ENCODE data around the gene SLC9A6. TPM values are rescaled to one million over a fixed set of nuclear protein-coding genes. Genes with fewer than 3 reads are reported as not detected.

The SLC9A6 gene
- total and polyA plus RNA-seq, 2 donors (not counting 3 experiments of a cell fraction or from before 2014, with no cell fraction given): 8.1 to 15.5 TPM

- H3K79me2 ChIP-seq (ENCODE audit: control insufficient read depth, insufficient read depth, low read length): peaks cover 10% of the 10 kb centered on the region
- dilution Hi-C loops (cut with MboI; ENCODE audit: extremely low pct_ligation_motif_present, low sequenced_read_pairs) (no loop called here), intact Hi-C loops (cut with micrococcal nuclease) (no loop called here)
- H2AFZ ChIP-seq (ENCODE audit: low read depth, low read length): peak overlapping the region; percentile 80
- H3K9me3 ChIP-seq (replicated peaks; ENCODE audit: control insufficient read depth, insufficient read depth, low read length): no peaks in the 10 kb centered on the region
- no peaks in the 10 kb centered on the region for H3K36me3 ChIP-seq (ENCODE audit: control insufficient read depth in 2 of 2, extremely low read depth in 1 of 2, insufficient read depth in 2 of 2, low read length in 2 of 2)
- peak overlapping the region; percentile 81 for H3K4me2 ChIP-seq (ENCODE audit: insufficient read depth, low read length)
- peaks cover 6% of the 10 kb centered on the region for H3K4me1 ChIP-seq (ENCODE audit: control insufficient read depth, extremely low read depth, insufficient read depth, low read length)
- no peaks in the 10 kb centered on the region for H3K9me1 ChIP-seq (replicated peaks; ENCODE audit: control insufficient read depth, extremely low read depth, insufficient read depth, low read length)
- no TSS peak for BruUV-seq (replicated peaks)
- peak overlapping the region; percentile 71 to 90 (median 76) for H3K4me3 ChIP-seq (replicated peaks in 1 of 3; ENCODE audit: insufficient read depth in 1 of 3, low read depth in 1 of 3, low read length in 3 of 3)
- POLR2A ChIA-PET: no interaction called here
- no peak for TF ChIP-seq JUN (IDR thresholded peaks at IDR 0.05; ENCODE audit: borderline replicate concordance, insufficient read depth, insufficient read length, low read depth)
- no peak for TF ChIP-seq MAX (IDR thresholded peaks at IDR 0.05; ENCODE audit: insufficient read depth, insufficient read length)
- TF ChIP-seq POLR2A (IDR thresholded peaks at IDR 0.05; ENCODE audit: low read depth, low read length): no peak
- no peak for TF ChIP-seq CTCF (IDR thresholded peaks at IDR 0.05; ENCODE audit: extremely low read depth in 1 of 2, insufficient read depth in 1 of 2, low read depth in 1 of 2, low read length in 2 of 2)
- TF ChIP-seq EZH2 (IDR thresholded peaks at IDR 0.05; ENCODE audit: borderline replicate concordance, low read depth, low read length, severe bottlenecking): no peak
- TF ChIP-seq MYC (IDR thresholded peaks at IDR 0.05; ENCODE audit: low read depth, low read length): no peak
- no peak for TF ChIP-seq FOS (IDR thresholded peaks at IDR 0.05; ENCODE audit: borderline replicate concordance, insufficient read depth, low read length)
- no peak for TF ChIP-seq GATA2 (IDR thresholded peaks at IDR 0.05; ENCODE audit: insufficient read depth, insufficient read length, low read depth, low read length)
- TF ChIP-seq POLR2AphosphoS5 (IDR thresholded peaks at IDR 0.05; ENCODE audit: insufficient read depth, low read depth, low read length): no peak
- CTCF ChIA-PET: no interaction called here
- no peak overlapping the region for H3K27ac ChIP-seq (ENCODE audit: insufficient read depth, low read depth, low read length)
- no peaks in the 10 kb centered on the region for H3K27me3 ChIP-seq (ENCODE audit: control insufficient read depth in 2 of 2, insufficient read depth in 2 of 2, low read length in 2 of 2)
- peak overlapping the region; percentile 83 for H3K9ac ChIP-seq (replicated peaks; ENCODE audit: extremely low read depth, insufficient read depth, low read length)
- FAIRE-seq (no peak), DNase-seq (ENCODE audit: low read depth, low spot score) (no peak)
- no peaks in the 10 kb centered on the region for H4K20me1 ChIP-seq (replicated peaks; ENCODE audit: control insufficient read depth, extremely low read depth, insufficient read depth, low read length)
Observed at GRCh38 chrX:135985973-135986310, 707 bp downstream of the SLC9A6 start.

Data from endothelial cell of umbilical vein (primary cell).